Chondrocyte (in vitro differentiated cells): ENCODE data around the gene MAPK8IP1. TPM values are rescaled to one million over a fixed set of nuclear protein-coding genes. Genes with fewer than 3 reads are reported as not detected.

Source experiments
- DNase-seq: peaks from one replicate; pipeline ENCODE4 v3.0.0; 2021; ENCODE audit warnings: mixed read lengths, low spot score
- H3K27ac Mint-ChIP-seq: one replicate; pipeline ENCODE4 v1.8.0; 2021; ENCODE audit warnings: mild to moderate bottlenecking, moderate library complexity, mixed read lengths; ENCODE audit not compliant: unreplicated experiment
- H3K27me3 Mint-ChIP-seq: 2 replicates; pipeline ENCODE4 v1.8.0; 2021; ENCODE audit warnings: low read depth, mixed read lengths
- H3K36me3 Mint-ChIP-seq: 2 replicates; pipeline ENCODE4 v1.8.0; 2021; ENCODE audit warnings: low read depth, mixed read lengths
- H3K4me1 Mint-ChIP-seq: 2 replicates; pipeline ENCODE4 v1.8.0; 2021; ENCODE audit warnings: low read depth, mild to moderate bottlenecking, mixed read lengths
- H3K4me3 Mint-ChIP-seq: one replicate; pipeline ENCODE4 v1.8.0; 2021; ENCODE audit warnings: mild to moderate bottlenecking, moderate library complexity, mixed read lengths; ENCODE audit not compliant: unreplicated experiment
- H3K9me3 Mint-ChIP-seq: 2 replicates; pipeline ENCODE4 v1.8.0; 2021; ENCODE audit warnings: low read depth, mixed read lengths
- CTCF ChIP-seq: fragments of 200-600 bp; sonication (generic); IDR thresholded peaks from 2 replicates; pipeline ENCODE4 v1.5.0; 2021; ENCODE audit warnings: antibody characterized with exemption, mild to moderate bottlenecking, moderate library complexity
- total RNA-seq: library from RNA; stranded (reverse); gene quantifications from 3 replicates; pipeline ENCODE4 v1.2.1, GENCODE V29; 2021

MAPK8IP1 gene
- total RNA-seq, 1 donor from 2014 or later: 9.6 TPM

GRCh38 chr11:45846174-45846675 is 39.2 kb upstream of the MAPK8IP1 start:
- no peaks in the 10 kb centered on the region for H3K9me3 Mint-ChIP-seq
- H3K36me3 Mint-ChIP-seq: no peaks in the 10 kb centered on the region
- peaks cover 33% of the 10 kb centered on the region for H3K4me1 Mint-ChIP-seq
- no peak overlapping the region for H3K4me3 Mint-ChIP-seq
- peak overlapping the region; percentile 83 for H3K27ac Mint-ChIP-seq
- H3K27me3 Mint-ChIP-seq: peaks cover 11% of the 10 kb centered on the region
- TF ChIP-seq CTCF: no peak
- DNase-seq: no peak

- Mint-ChIP-seq H3K4me3 (peak within 1 kb of the TSS; percentile 81), H3K27me3 (peaks cover 11% of the 10 kb centered on the region), H3K4me1 (peaks cover 33% of the 10 kb centered on the region), H3K9me3 (no peaks in the 10 kb centered on the region), H3K36me3 (no peaks in the 10 kb centered on the region), H3K27ac (peak within 1 kb of the TSS; percentile 91)
- TF ChIP-seq CTCF: no peak
- peak; percentile 100 for DNase-seq
These were observed 38.2 kb upstream of the MAPK8IP1 start, which contains the start of gene CRY2 for GRCh38 chr11:45846974-45847910. Gene CRY2 (plus strand): TSS chr11:45847475. CDS start chr11:45847491, 16 bp downstream.

GRCh38 chr11:45847911-45848316 is 37.5 kb upstream of the MAPK8IP1 start:
- no peak for DNase-seq
- peaks cover 8% of the 10 kb centered on the region for H3K27me3 Mint-ChIP-seq
- H3K36me3 Mint-ChIP-seq: no peaks in the 10 kb centered on the region
- H3K4me3 Mint-ChIP-seq: peak overlapping the region; percentile 81
- H3K4me1 Mint-ChIP-seq: peaks cover 32% of the 10 kb centered on the region
- no peaks in the 10 kb centered on the region for H3K9me3 Mint-ChIP-seq
- peak; percentile 54 for TF ChIP-seq CTCF
- H3K27ac Mint-ChIP-seq: peak overlapping the region; percentile 91

GRCh38 chr11:45848654-45849081 is 36.8 kb upstream of the MAPK8IP1 start:
- Mint-ChIP-seq H3K27me3 (peaks cover 6% of the 10 kb centered on the region), H3K9me3 (no peaks in the 10 kb centered on the region), H3K27ac (peak overlapping the region; percentile 53), H3K4me3 (peak overlapping the region; percentile 81), H3K36me3 (no peaks in the 10 kb centered on the region), H3K4me1 (peaks cover 27% of the 10 kb centered on the region)
- TF ChIP-seq CTCF: no peak
- no peak for DNase-seq

- Mint-ChIP-seq H3K27ac (no peak overlapping the region), H3K4me3 (no peak overlapping the region), H3K27me3 (peaks cover 2% of the 10 kb centered on the region), H3K4me1 (peaks cover 27% of the 10 kb centered on the region), H3K9me3 (no peaks in the 10 kb centered on the region), H3K36me3 (no peaks in the 10 kb centered on the region)
- no peak for TF ChIP-seq CTCF
- DNase-seq: no peak
These were observed 35.0 kb upstream of the MAPK8IP1 start for GRCh38 chr11:45850446-45850845.
